Keratinocyte (primary cell): ENCODE data around the gene CRLF2.
"Not testable (repeated sequence)": the region's sequence is repeated elsewhere in the genome, so short reads cannot be mapped to it uniquely, and the experiment has no call there.

Experiments used
- CTCF ChIP-seq, 3 experiments: IDR thresholded peaks in 1 of 3; conservative IDR thresholded peaks in 1 of 3; optimal IDR thresholded peaks in 1 of 3; 2 replicates in 2 of 3; 3 replicates in 1 of 3; pipeline versions ENCODE3 to v1.5.1; 2011; ENCODE audit warnings: low read length in 3 of 3, mild to moderate bottlenecking in 3 of 3, moderate library complexity in 2 of 3, control low read depth in 1 of 3, inconsistent platforms in 1 of 3; ENCODE audit not compliant: insufficient read depth in 2 of 3; ENCODE audit errors: extremely low read depth in 1 of 3
- EZH2 ChIP-seq: IDR thresholded peaks from one replicate; pipeline ENCODE4 v1.6.1; 2012; ENCODE audit warnings: inconsistent platforms, mild to moderate bottlenecking, low read length, moderate library complexity

- TF ChIP-seq CTCF (optimal IDR thresholded peaks at IDR 0.05 in 1 of 3, IDR thresholded peaks at IDR 0.05 in 1 of 3, conservative IDR thresholded peaks at IDR 0.05 in 1 of 3; ENCODE audit: extremely low read depth in 1 of 3, insufficient read depth in 2 of 3, low read length in 3 of 3); EZH2: not testable (repeated sequence)
Measured at GRCh38 chrX:1192196-1192595, 20.3 kb downstream of the CRLF2 start.
